ENCODE results near the gene KCNH5.

Gene KCNH5

GRCh38 chr14:62956413-62956812, 88.8 kb downstream of the KCNH5 start:
- TF ChIP-seq, protein P1, sequence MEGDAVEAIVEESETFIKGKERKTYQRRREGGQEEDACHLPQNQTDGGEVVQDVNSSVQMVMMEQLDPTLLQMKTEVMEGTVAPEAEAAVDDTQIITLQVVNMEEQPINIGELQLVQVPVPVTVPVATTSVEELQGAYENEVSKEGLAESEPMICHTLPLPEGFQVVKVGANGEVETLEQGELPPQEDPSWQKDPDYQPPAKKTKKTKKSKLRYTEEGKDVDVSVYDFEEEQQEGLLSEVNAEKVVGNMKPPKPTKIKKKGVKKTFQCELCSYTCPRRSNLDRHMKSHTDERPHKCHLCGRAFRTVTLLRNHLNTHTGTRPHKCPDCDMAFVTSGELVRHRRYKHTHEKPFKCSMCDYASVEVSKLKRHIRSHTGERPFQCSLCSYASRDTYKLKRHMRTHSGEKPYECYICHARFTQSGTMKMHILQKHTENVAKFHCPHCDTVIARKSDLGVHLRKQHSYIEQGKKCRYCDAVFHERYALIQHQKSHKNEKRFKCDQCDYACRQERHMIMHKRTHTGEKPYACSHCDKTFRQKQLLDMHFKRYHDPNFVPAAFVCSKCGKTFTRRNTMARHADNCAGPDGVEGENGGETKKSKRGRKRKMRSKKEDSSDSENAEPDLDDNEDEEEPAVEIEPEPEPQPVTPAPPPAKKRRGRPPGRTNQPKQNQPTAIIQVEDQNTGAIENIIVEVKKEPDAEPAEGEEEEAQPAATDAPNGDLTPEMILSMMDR (IDR thresholded peaks at IDR 0.05; ENCODE audit: control insufficient read depth, extremely low read depth, insufficient read depth): no peak
- DNase-seq (ENCODE audit: low read depth): no peak
- H3K4me3 ChIP-seq (ENCODE audit: low read depth, low read length): no peak overlapping the region

- TF ChIP-seq, protein P1 (IDR thresholded peaks at IDR 0.05; ENCODE audit: control insufficient read depth, extremely low read depth, insufficient read depth): no peak
- H3K4me3 ChIP-seq (ENCODE audit: low read depth, low read length): no peak overlapping the region
Observed at GRCh38 chr14:62954165-62954564, 91.1 kb downstream of the KCNH5 start.

DNA sequence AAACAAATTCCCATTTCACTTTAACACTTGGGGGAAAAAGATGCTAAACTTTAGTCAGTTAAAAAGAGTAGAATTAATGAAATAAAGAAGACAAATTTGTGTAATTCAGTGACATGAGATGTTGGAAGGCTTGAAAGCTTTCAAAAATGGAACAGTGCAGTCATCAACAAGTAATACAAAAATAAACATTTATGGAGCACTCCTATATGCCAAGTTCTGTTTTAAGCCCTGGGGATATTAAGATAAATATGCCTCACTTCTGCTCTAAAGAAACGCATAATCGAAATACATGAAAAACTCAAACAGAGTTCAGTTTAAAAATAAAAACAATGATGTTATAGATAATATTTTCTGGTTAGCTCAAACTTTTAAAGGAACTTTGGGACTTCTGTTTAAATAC, 93.0 kb downstream of the KCNH5 start:
- TF ChIP-seq, protein P1 (IDR thresholded peaks at IDR 0.05; ENCODE audit: control insufficient read depth, extremely low read depth, insufficient read depth): no peak
- DNase-seq (ENCODE audit: low read depth): no peak
- no peak overlapping the region for H3K4me3 ChIP-seq (ENCODE audit: low read depth, low read length)

More at GRCh38 chr14:62954165-62954564, 91.1 kb downstream of the KCNH5 start:
- no peak for DNase-seq (ENCODE audit: low read depth)

- no peak overlapping the region for H3K4me3 ChIP-seq (ENCODE audit: low read depth, low read length)
- no peak for DNase-seq (ENCODE audit: low read depth)
- TF ChIP-seq, protein P1 (IDR thresholded peaks at IDR 0.05; ENCODE audit: control insufficient read depth, extremely low read depth, insufficient read depth): no peak
Observed at GRCh38 chr14:62947301-62947700, 98.0 kb downstream of the KCNH5 start.

DNA sequence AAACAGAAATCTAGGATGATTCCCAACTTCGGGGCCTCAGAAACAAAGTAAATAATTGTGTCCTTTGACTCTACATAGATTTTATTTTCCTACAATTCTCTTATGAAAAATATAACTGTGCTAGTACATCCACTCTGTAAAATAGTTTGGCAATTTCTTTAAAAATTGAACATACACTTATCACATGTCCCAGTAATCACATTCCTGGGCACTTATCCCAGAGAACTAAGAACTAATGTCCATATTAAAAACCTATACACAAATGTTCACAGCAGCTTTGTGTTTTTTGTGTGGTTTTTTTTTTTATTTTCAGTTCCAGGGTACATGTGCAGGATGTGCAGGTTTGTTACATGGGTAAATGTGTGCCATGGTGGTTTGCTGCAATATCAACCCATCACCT, 99.0 kb downstream of the KCNH5 start:
- no peak for DNase-seq (ENCODE audit: low read depth)
- no peak overlapping the region for H3K4me3 ChIP-seq (ENCODE audit: low read depth, low read length)
- TF ChIP-seq, protein P1 (IDR thresholded peaks at IDR 0.05; ENCODE audit: control insufficient read depth, extremely low read depth, insufficient read depth): no peak

- H3K4me3 ChIP-seq (ENCODE audit: low read depth, low read length): no peak overlapping the region
- TF ChIP-seq, protein P1 (IDR thresholded peaks at IDR 0.05; ENCODE audit: control insufficient read depth, extremely low read depth, insufficient read depth): no peak
- DNase-seq (ENCODE audit: low read depth): no peak
Observed at GRCh38 chr14:62943202-62943601, 102.1 kb downstream of the KCNH5 start.

DNA sequence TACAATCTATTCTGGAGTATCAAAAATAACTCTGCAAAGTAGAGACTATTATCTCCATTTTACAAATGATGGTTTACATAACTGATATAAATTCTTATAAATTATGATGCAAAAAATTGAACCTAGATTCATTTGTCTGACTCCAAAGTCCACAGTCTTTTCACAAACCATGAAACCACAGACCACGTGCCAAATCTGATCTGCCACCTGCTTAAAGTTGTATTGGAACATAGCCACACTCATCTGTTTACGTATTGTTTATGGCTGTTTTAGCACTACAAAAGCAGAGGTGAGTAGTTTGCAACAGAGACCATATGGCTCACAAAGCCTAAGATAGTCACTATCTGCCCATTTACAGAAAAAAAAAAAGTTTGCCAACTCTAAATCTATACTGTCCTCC, 105.3 kb downstream of the KCNH5 start:
- TF ChIP-seq, protein P1 (IDR thresholded peaks at IDR 0.05; ENCODE audit: control insufficient read depth, extremely low read depth, insufficient read depth): no peak
- H3K4me3 ChIP-seq (ENCODE audit: low read depth, low read length): no peak overlapping the region
- no peak for DNase-seq (ENCODE audit: low read depth)
